Panc1 (cell line): ENCODE measurements around the gene ACAT2. TPM values are rescaled to one million over a fixed set of nuclear protein-coding genes. Genes with fewer than 3 reads are reported as not detected.

Experiments used
- ATAC-seq: fragments of 200-7000 bp; cut with Tn5 transposase; 2 replicates; pipeline ENCODE4 v1.9.1; 2020; ENCODE audit warnings: mild to moderate bottlenecking, moderate library complexity
- BruUV-seq: library from RNA; stranded (reverse); fragments of 400-500 nt; replicated peaks from 2 replicates; lab custom pipeline; 2021; lab: Mats Ljungman, UMichigan
- CTCF ChIA-PET: fragments of 300-600 bp; sonication (Branson Sonifier 250); formaldehyde crosslinking; loops from one replicate; lab custom pipeline; 2022; ENCODE audit warnings: antibody characterized with exemption; lab: Charles Lee
- POLR2A ChIA-PET: fragments of 300-600 bp; sonication (Branson Sonifier 250); formaldehyde crosslinking; loops from one replicate; lab custom pipeline; 2022; ENCODE audit warnings: antibody characterized with exemption; lab: Charles Lee
- DNase-seq: peaks from one replicate; pipeline ENCODE4 v3.0.0-alpha.2; 2010; ENCODE audit warnings: low read depth, low spot score
- H3K27ac ChIP-seq: 2 replicates; pipeline ENCODE4 v1.5.1; 2011; ENCODE audit warnings: mild to moderate bottlenecking, low read length, inconsistent platforms
- H3K27me3 ChIP-seq: fragments of 200-500 bp; sonication (Bioruptor generic); 2 replicates; pipeline ENCODE4 v1.6.0; 2014; ENCODE audit warnings: low read length, inconsistent platforms; ENCODE audit not compliant: control insufficient read depth, insufficient read depth
- H3K36me3 ChIP-seq: fragments of 200-500 bp; sonication (Bioruptor generic); 2 replicates; pipeline ENCODE4 v1.5.1; 2014; ENCODE audit warnings: inconsistent platforms, mild to moderate bottlenecking, low read length, moderate library complexity; ENCODE audit not compliant: control insufficient read depth, insufficient read depth
- H3K4me1 ChIP-seq: 2 replicates; pipeline ENCODE4 v1.5.1; 2011; ENCODE audit warnings: inconsistent platforms, mild to moderate bottlenecking, low read length, moderate library complexity; ENCODE audit not compliant: control insufficient read depth, insufficient read depth
- H3K4me3 ChIP-seq, 2 experiments: 2 replicates each; pipeline ENCODE4 v1.5.1; 2011 to 2012; ENCODE audit warnings: low read depth in 2 of 2, low read length in 2 of 2, mild to moderate bottlenecking in 2 of 2, inconsistent platforms in 1 of 2, moderate library complexity in 1 of 2
- H3K9me3 ChIP-seq: fragments of 200-500 bp; sonication (Bioruptor generic); 2 replicates; pipeline ENCODE4 v1.5.1; 2014; ENCODE audit warnings: low read depth, mild to moderate bottlenecking, inconsistent platforms, low read length, moderate library complexity; ENCODE audit not compliant: control insufficient read depth, insufficient read depth
- POLR2AphosphoS5 ChIP-seq: IDR thresholded peaks from 2 replicates; pipeline ENCODE4 v1.6.1; 2012; ENCODE audit warnings: mild to moderate bottlenecking, low read depth, low read length, moderate library complexity
- SIN3A ChIP-seq: IDR thresholded peaks from 2 replicates; pipeline ENCODE4 v1.6.1; 2012; ENCODE audit warnings: low read depth, mild to moderate bottlenecking, low read length, moderate library complexity, borderline replicate concordance; ENCODE audit not compliant: insufficient read depth
- TCF7L2 ChIP-seq: IDR thresholded peaks from 2 replicates; pipeline ENCODE4 v1.6.1; 2011; ENCODE audit warnings: mild to moderate bottlenecking, low read depth, low read length, inconsistent platforms
- in situ Hi-C: cut with HindIII; loops from 2 replicates; pipeline ENCODE4 v1.10.0; 2016; ENCODE audit warnings: low sequenced_read_pairs, low pct_unique_long_range_greater_than_20kb
- intact Hi-C: fragments of 100-400 bp; cut with micrococcal nuclease; formaldehyde crosslinking; loops from one replicate; pipeline ENCODE4 v1.10.0; 2022; ENCODE audit not compliant: unreplicated experiment
- total RNA-seq: library from RNA; stranded (reverse); gene quantifications from one replicate; pipeline ENCODE4 v1.2.1, GENCODE V29; 2021; ENCODE audit not compliant: unreplicated experiment
- TF ChIP-seq, protein P1 (sequence below), 2 experiments: IDR thresholded peaks; 2 replicates each; pipeline ENCODE4 v1.6.1; 2011 to 2012; ENCODE audit warnings: low read depth in 2 of 2, control low read depth in 1 of 2, low read length in 1 of 2, mild to moderate bottlenecking in 1 of 2, moderate library complexity in 1 of 2; ENCODE audit not compliant: insufficient read depth in 1 of 2
- TF ChIP-seq, protein P2 (sequence below): fragments of 450-650 bp; IDR thresholded peaks from 2 replicates; pipeline ENCODE4 v1.5.1; 2017; ENCODE audit warnings: mild to moderate bottlenecking

ACAT2 gene
- total RNA-seq, 1 experiment from 2014 or later, result 112 TPM

DNA sequence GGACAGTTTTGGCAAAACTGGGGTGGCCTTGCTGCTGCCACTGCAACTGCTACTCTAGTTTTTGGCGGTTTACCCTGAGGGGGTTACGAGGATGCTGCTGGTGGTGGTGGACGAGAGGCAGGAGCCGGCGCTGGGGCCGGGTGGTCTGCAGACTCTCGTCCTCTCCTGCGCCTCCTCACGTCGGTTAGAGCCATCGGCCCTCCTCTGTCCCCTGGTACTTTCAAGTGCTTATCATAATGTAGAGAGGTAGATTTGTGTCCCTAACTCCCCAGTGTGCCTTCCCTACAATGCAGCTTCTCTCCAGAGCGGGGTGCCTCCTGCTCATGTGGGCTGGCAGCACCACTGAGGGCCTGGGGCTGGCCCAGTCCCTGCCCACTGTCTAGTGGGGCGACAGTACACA, 64.2 kb downstream of the ACAT2 start:
- no TSS peak for BruUV-seq
- Histone ChIP-seq H3K4me1 (no peaks in the 10 kb centered on the region), H3K27ac (no peak overlapping the region), H3K4me3 (no peak overlapping the region), H3K36me3 (no peaks in the 10 kb centered on the region), H3K27me3 (no peaks in the 10 kb centered on the region; the same call in 1 of the 2 replicates), H3K9me3 (no peaks in the 10 kb centered on the region)
- intact Hi-C loops, result no loop called here
- DNase-seq (no peak), ATAC-seq (no peak)
- ChIA-PET POLR2A (no interaction called here), CTCF (no interaction called here)
- TF ChIP-seq SIN3A, result no peak
- TF ChIP-seq, protein P1, sequence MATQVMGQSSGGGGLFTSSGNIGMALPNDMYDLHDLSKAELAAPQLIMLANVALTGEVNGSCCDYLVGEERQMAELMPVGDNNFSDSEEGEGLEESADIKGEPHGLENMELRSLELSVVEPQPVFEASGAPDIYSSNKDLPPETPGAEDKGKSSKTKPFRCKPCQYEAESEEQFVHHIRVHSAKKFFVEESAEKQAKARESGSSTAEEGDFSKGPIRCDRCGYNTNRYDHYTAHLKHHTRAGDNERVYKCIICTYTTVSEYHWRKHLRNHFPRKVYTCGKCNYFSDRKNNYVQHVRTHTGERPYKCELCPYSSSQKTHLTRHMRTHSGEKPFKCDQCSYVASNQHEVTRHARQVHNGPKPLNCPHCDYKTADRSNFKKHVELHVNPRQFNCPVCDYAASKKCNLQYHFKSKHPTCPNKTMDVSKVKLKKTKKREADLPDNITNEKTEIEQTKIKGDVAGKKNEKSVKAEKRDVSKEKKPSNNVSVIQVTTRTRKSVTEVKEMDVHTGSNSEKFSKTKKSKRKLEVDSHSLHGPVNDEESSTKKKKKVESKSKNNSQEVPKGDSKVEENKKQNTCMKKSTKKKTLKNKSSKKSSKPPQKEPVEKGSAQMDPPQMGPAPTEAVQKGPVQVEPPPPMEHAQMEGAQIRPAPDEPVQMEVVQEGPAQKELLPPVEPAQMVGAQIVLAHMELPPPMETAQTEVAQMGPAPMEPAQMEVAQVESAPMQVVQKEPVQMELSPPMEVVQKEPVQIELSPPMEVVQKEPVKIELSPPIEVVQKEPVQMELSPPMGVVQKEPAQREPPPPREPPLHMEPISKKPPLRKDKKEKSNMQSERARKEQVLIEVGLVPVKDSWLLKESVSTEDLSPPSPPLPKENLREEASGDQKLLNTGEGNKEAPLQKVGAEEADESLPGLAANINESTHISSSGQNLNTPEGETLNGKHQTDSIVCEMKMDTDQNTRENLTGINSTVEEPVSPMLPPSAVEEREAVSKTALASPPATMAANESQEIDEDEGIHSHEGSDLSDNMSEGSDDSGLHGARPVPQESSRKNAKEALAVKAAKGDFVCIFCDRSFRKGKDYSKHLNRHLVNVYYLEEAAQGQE (IDR thresholded peaks at IDR 0.05; ENCODE audit: insufficient read depth in 1 of 2, low read depth in 2 of 2, low read length in 1 of 2), result no peak
- TF ChIP-seq POLR2AphosphoS5, result no peak
- TF ChIP-seq, protein P2, sequence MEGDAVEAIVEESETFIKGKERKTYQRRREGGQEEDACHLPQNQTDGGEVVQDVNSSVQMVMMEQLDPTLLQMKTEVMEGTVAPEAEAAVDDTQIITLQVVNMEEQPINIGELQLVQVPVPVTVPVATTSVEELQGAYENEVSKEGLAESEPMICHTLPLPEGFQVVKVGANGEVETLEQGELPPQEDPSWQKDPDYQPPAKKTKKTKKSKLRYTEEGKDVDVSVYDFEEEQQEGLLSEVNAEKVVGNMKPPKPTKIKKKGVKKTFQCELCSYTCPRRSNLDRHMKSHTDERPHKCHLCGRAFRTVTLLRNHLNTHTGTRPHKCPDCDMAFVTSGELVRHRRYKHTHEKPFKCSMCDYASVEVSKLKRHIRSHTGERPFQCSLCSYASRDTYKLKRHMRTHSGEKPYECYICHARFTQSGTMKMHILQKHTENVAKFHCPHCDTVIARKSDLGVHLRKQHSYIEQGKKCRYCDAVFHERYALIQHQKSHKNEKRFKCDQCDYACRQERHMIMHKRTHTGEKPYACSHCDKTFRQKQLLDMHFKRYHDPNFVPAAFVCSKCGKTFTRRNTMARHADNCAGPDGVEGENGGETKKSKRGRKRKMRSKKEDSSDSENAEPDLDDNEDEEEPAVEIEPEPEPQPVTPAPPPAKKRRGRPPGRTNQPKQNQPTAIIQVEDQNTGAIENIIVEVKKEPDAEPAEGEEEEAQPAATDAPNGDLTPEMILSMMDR, result no peak
- TF ChIP-seq TCF7L2, result no peak
- in situ Hi-C loops, result no loop called here

DNA sequence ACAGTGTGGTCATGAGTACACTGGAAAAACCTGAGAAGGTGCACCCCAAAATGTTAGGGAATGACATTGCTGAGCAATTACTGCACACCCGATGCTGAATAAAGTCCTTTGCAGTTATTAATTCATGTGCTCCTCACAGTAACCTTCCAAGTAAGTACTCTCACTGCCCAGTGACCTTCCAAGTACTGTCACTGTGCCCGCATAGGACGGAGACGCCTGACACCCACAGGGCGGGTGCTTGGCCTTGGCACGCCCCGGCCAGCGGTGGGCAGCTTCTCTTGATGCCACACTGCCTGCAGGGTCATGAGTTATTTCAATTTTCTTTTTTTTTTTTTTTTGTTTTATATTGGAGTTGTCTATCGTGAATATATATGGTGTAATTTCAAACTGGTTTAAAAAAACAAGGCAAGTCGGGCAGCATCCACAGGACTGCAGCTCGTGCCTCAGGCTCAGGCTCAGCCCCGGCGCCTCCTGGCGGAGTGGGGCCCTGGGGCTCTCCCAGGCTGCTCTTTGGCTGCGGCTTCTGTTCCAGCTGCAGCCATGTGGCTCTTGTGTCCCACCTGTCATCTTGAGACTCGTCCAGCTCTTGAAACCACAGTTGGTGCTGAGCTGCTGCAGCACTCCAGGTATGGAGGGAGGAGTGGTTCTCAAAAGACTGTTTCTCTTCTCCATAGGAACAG, 65.3 kb downstream of the ACAT2 start:
- CTCF ChIA-PET, result no interaction called here
- Histone ChIP-seq H3K9me3 (no peaks in the 10 kb centered on the region), H3K27ac (no peak overlapping the region), H3K4me1 (no peaks in the 10 kb centered on the region), H3K27me3 (no peaks in the 10 kb centered on the region; the same call in 1 of the 2 replicates), H3K36me3 (no peaks in the 10 kb centered on the region), H3K4me3 (no peak overlapping the region)
- POLR2A ChIA-PET, result no interaction called here
- ATAC-seq, result no peak
- intact Hi-C loops, result no loop called here
- TF ChIP-seq, protein P2, result no peak
- TF ChIP-seq, protein P1 (IDR thresholded peaks at IDR 0.05; ENCODE audit: insufficient read depth in 1 of 2, low read depth in 2 of 2, low read length in 1 of 2), result no peak
- TF ChIP-seq TCF7L2 (no peak), SIN3A (no peak), POLR2AphosphoS5 (no peak)
- no peak for DNase-seq
- BruUV-seq, result no TSS peak
- in situ Hi-C loops, result no loop called here
